Activated CD4-positive, alpha-beta T cell treated with anti-CD3 and anti-CD28 coated beads, Interleukin-2, amount 50 U/mL, for 24 hours (primary cell): Measurements from ENCODE around the gene SORCS2.

Experiments
- DNase-seq, 2 donors: peaks; one replicate each; pipeline ENCODE4 v3.0.0-alpha.2; 2020; ENCODE audit warnings: low read depth in 1 of 2, low spot score in 1 of 2

Gene SORCS2

GRCh38 chr4:7366180-7366945 is 174.0 kb downstream of the SORCS2 start:
- DNase-seq = no peak

GRCh38 chr4:7366954-7367353 is 174.6 kb downstream of the SORCS2 start:
- DNase-seq = no peak

GRCh38 chr4:7367406-7367805 is 175.1 kb downstream of the SORCS2 start:
- no peak for DNase-seq

DNA sequence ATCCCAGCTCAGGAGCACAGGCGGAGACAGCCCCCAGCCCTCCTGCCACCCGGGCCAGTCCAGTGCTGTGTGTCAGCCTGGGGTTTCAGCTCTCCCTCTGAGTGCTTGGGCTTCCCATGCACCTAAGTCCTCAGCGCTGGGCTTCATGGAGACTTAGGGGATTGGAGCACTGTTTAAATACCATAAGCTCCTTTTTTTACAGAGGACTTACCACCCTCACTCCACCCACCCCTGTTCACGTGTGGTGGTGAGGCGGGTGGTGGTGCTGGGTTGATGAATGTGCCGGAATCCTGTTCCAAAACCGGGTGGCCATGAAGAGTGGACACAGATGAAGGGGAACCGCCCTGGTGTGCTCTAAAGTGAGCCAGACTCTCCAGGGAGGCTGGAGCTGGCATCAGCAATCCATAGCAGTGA is 175.5 kb downstream of the SORCS2 start:
- DNase-seq = no peak

DNA sequence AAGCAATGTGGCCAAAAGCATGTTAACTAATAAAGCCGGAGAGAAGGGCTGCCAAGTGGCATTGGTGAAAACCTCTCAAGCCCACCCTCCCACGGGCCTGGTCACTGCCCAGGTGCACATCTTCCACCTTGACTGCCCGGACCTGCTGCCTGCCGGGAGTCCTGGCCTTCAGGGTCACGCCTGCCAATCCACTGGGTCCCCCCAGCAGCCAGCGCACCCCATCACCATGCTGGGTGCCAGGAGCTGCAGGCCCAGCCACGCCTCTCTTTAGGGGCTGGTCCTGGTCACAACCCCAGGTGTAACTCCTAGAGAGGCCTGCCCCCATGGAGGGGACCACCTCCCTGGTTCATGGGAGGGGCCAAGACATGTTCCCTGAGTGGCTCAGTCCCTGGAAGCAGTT is 176.0 kb downstream of the SORCS2 start:
- no peak for DNase-seq

GRCh38 chr4:7369511-7369910 is 177.2 kb downstream of the SORCS2 start:
- no peak for DNase-seq

DNA sequence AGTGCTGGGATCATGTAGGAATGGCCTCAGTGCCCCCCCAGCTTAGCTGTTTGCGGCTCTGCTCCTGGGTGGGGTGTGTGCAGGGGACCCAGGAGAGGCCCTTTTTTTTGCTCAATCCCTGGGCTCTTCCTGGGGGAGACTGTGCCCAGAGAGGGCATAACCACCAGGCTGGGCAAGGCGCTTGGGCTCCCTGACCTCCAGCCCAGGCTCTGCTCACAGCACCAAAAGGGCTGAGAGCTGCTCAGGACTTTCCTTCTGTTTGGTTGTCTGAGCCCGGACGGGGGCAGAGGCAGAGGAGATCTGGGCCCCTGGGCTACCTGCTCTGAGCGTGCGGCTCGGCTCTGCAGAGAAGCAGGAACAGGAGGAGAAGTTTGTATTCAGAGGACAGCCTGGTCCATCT is 177.7 kb downstream of the SORCS2 start:
- DNase-seq = no peak

DNA sequence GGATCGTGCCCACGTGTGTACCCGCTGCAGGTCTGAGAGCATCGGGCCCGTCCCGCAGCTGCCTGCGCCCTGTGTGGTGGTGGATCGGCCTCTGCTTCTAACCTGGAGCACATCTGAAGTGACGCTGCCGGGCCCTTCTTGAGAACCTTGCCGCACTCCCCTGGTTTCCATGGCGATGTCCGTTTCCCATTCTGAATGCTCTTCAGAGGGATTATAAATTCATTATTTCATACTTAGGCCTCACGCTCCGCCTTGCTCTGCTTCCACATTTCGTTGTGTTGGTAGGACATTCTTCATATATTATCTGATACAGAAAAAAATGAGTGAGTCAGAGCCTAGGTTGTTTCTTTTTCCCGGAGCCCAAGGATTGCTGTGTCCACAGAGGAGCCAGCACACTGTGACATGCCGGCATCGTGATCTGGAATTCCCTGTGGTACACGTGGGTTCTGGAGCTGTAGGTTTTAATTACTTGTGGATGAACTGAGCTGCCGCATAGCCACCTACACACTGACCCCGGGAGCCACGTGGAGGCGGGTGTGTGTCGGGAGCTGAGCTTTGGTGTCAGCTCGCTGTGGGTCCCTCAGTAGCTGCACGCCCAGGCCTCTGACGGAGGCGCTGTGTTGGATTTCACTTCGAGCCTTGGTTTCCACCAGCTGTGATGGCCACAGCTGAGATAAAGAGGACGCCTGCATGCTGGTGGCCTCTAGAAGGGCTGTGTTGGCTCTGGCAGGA is 179.0 kb downstream of the SORCS2 start:
- no peak for DNase-seq

DNA sequence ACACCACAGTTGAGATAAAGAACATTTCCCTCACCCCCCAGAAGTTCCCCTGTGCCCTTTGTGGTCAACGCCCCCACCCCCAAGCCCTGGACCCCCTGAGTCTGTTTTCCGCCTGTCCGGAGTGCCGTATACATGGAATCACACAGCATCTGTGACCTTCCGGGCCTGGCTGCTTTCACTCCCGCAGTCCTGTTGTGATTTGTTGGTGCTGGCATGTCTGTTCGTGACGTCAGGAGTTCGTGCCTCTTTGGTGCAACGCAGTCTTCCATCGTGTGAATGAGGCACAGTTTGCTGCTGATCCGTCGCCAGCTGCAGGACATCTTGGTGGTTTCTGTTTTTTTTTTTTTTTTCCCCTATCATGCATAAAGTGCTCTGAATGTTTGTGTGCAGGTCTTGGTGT is 180.3 kb downstream of the SORCS2 start:
- DNase-seq = no peak

DNA sequence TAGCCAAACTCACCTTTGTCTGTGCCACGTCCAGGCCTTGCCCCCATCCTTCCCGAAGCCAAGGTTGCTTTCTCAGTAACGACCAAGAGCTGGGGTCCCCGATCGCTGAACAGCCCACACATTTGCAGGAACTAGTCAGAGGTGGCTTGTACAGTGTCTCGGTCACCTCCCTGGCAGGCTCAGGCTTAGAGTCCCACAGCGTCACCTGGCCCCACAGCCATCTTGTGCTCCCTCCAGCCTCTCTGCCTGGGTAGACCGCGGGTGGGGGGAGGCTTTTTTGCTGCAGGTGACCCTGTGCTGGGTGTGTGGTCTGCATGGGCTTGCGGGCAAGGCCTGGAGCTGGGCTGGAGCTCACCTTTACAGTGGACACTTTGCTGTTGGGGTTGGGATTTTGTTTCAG is 182.2 kb downstream of the SORCS2 start:
- no peak for DNase-seq

DNA sequence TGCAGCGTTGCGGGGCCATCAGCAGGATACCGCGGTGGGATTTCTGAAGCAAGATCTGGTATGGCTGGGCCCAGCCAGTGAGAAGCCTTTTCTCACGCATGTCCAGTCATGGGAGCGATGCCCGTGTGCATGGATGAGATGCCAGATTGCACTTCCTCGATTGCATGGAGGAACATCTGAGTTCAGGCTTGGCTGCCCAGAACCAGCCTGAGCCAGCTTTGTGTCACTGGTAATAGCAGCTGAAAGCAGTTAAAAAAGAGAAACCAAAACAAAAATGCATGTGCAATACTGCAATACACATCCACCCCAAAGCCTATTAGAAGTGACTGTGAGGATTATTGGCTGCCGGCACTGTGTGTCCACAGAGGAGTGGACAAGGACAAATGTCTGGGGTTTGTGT is 183.1 kb downstream of the SORCS2 start:
- DNase-seq = no peak

DNA sequence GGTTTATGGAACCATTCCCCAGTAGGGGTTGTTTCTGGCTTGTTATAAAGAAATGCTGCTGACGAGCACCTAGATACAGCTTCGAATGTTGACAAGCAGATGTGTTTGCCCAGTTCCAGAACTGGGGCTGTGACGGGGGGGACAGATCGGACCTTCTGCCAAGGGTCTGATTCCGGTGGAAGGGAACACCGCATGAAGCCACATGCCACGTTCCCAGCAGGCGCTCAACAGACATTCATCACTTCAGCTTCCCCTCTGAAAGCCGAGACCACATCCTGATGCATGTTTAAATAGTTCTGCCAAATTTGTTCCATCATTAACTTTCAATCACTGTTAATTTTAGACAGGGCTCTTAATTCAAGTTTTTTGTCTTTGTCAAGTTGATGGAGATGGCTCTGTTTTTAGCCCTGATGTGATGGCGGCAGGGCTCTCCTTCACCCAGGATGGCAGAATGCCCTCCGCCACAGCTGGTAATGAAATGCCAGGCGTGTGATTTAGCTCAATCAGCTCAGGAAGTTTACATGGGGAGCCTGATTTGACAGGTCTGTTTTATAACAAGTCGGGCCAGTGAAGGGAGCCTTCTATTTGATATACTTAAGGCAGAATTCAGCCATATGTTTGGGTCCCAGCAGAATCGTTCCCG is 185.0 kb downstream of the SORCS2 start:
- DNase-seq = no peak

DNA sequence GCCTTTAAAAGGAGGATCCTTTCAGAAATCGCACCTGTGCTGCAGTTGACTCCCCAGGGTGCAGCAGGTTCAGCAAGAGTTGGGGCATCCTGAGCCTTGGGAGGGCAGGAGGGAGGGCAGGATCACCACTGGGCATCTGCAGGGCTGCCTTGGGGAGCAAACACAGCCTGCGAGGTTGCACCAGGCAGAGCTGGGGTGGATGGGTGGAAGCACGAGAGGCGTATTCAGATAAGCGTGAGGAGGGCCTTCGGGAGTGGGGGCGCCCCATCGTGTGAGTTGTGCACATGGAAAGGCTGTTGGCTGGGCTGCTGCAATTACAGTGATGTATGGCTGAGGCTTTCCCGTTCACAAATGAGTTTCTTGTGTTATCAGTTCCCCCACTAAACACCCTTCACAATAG is 186.8 kb downstream of the SORCS2 start:
- DNase-seq = no peak

DNA sequence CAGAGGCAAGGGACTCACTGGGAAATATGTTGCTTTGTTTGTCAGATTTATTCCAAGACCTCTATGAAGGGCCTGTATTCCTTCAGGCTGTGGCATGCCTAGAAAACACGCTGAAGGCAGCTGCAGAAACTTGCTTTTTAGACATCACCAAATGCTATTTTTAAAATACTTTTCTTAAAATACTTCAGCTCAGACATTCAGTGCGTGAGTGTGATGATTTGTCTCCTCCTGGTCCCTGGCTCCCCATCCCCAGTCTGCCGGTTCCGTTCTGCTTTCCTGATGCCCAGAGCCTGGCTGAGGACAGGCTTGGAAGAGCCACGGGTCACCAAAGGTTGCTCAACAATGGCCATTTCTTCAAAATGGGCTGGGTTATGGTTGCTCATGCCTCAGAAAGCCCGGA is 187.4 kb downstream of the SORCS2 start:
- no peak for DNase-seq

DNA sequence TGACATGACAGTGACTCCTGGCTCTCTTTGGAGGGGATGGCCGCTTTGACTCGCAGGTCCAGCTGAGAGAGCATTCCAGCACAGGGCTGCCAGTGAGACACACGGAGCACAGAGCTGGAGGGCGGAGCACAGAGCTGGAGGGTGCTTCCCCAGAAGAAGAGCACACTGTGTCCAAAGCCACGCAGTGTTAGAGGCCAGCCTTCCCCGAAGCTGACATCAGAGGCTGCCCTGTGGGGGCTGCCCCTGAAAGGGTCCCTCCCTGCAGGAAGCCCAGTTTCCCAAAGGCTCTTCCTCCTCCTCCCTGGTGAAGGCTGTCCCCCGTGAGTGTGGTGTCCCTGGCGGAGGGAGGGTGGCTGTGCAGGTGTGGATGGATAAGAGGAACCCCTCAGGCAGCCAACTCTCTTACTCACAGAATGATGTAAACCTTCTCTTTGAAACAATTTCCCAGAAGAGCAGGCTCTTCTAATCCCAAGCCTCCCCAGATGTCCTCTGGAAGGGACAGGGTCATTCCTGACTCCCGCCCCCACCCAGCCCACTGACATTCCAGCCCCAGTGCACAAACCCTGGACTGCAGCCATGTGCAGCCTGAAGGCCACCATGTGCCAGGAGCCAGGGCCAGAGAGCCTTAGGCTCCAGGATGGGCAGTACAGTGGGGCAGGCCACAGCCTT is 189.0 kb downstream of the SORCS2 start:
- no peak for DNase-seq

DNA sequence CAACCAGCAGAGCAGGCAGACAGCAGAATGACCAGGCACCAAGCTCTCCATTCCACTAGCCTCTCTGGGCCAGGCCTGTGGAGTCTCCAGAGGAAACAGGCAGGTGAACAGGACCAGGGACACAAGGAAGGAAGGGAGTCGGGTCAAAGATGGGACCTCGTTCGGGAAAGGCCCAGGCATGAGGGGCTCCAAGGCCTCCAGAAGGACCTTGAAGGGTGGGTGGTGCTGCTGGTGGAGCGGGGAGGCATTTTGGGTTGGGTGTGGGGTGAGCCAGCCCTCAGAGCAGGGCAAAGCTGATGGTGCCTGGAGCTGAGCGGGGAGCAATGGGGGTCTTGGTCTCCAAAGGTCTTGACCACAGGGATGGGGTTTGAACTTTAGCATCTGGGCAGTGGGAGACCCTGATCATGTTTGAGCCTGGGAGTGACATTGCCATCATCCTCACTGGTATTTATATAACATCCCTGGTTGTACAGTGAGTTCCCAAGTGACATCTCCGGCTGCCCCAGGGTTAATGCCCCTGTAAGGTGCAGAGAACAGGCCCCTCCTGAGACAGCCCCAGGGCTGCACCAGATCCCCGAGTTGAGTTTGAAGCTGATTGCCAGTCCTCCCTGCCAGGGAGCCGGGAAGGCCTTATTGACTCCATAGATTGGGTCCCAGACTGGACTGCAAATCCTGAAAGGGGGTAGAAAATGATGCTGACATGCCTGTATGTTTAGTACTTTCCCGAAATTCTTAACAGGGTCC is 189.7 kb downstream of the SORCS2 start:
- no peak for DNase-seq

- no peak for DNase-seq
Measured at GRCh38 chr4:7382634-7383014, 190.3 kb downstream of the SORCS2 start.

DNA sequence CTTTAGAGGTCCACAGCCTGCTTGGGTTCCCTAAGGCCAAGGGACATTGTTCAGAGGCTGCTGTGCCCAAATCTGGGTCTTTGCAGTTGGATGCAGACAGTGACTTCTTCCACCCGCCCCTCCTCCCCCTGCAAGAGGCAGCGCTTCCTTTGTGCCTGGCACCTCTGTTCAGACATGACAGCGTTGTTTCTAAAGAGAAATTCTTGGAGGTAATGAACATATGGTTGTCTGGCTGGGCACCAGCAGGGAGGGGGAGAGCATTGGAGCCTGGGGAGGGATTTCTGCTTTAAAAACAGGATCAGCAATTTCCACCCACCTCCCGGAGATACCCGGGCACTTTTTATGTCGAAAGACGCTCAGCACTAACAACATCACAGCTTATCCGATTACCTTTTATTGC is 190.9 kb downstream of the SORCS2 start:
- no peak for DNase-seq

DNA sequence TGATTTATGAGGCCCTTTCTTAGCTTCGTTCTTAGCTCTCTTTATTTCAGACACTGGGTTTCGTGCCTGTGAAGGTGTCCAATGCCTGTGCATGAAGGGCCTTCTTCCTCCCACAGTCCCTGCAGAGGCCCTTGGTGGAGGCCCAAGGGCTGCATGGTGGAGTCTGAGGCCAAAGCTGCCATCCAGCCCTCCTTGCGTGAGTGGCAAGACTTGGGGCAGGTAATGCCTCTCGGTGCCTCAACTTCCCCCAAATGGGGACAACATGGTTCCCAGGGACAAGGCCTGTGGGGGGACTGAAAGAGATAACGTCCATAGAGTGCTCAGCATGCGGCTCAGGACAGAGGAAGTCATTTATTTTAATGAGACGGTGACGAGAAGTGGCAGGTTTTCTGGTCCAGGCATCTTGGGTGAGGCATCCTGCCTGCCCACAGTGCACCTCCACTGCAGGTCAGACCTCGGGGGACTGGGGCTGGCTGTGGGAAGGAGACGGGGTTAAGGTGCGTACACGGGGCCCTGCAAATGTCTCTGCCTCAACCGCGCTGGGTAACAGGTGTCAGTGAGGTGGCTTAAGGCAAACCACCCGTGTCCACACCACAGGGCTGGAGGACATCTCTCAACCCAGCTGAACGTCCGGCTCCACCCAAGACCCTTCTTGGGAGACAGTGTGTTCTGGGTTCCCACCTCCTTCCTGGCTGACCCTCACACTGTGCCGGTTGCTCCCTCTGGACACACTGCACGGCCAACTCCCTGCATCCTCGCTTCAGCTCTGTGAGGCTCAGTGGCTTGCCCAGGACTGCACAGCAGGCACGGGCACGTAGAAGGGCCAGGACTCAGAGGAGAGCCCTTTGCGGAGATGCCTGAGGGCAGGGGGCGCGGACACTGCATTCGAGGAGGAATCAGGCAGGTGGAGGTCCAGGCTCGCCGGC is 191.9 kb downstream of the SORCS2 start:
- no peak for DNase-seq
